Nephron progenitor cell (in vitro differentiated cells): ENCODE data around the gene SMIM38.

Source experiments
- DNase-seq: peaks from one replicate; pipeline ENCODE4 v3.0.0; 2021
- H3K27ac Mint-ChIP-seq: 2 replicates; pipeline ENCODE4 v1.8.0; 2021; ENCODE audit warnings: mild to moderate bottlenecking, moderate library complexity, mixed read lengths
- H3K27me3 Mint-ChIP-seq: 2 replicates; pipeline ENCODE4 v1.8.0; 2021; ENCODE audit warnings: mild to moderate bottlenecking, low read depth, mixed read lengths; ENCODE audit not compliant: poor library complexity
- H3K36me3 Mint-ChIP-seq: 2 replicates; pipeline ENCODE4 v1.8.0; 2021; ENCODE audit warnings: low read depth, mixed read lengths
- H3K4me1 Mint-ChIP-seq: 2 replicates; pipeline ENCODE4 v1.8.0; 2021; ENCODE audit warnings: mixed read lengths
- H3K4me3 Mint-ChIP-seq: 2 replicates; pipeline ENCODE4 v1.8.0; 2021; ENCODE audit warnings: mild to moderate bottlenecking, moderate library complexity, mixed read lengths
- H3K9me3 Mint-ChIP-seq: 2 replicates; pipeline ENCODE4 v1.8.0; 2021; ENCODE audit warnings: mild to moderate bottlenecking, moderate library complexity, mixed read lengths
- CTCF ChIP-seq: fragments of 200-600 bp; sonication (generic); IDR thresholded peaks from 2 replicates; pipeline ENCODE4 v1.5.0; 2021; ENCODE audit warnings: antibody characterized with exemption

SMIM38 gene

DNA sequence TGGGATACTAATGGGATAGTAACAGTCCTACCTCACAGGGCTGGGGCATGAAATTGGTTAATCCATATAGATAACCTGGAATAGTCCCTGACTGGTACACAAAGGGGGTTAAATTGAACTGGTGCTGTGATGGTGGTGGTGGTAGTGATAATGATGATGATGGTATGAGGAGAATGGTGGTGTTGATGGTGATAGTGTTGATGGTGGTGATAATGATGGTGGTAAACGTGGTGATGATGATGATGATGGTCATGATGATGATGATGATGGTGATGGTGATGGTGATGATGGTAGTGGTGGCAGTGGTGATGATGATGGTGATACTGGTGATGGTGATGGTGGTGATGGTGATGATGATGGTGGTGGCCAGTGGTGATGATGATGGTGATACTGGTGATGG is 38.7 kb downstream of the SMIM38 start:
- DNase-seq = no peak
- Mint-ChIP-seq H3K27me3 (peaks cover 5% of the 10 kb centered on the region), H3K36me3 (peaks cover 5% of the 10 kb centered on the region), H3K4me3 (no peak overlapping the region), H3K4me1 (peaks cover 53% of the 10 kb centered on the region), H3K9me3 (peaks cover 11% of the 10 kb centered on the region), H3K27ac (peak overlapping the region; percentile 12)
- TF ChIP-seq CTCF = no peak

GRCh38 chr11:69194956-69195355 is 39.2 kb downstream of the SMIM38 start:
- H3K4me1 Mint-ChIP-seq = peaks cover 59% of the 10 kb centered on the region
- H3K4me3 Mint-ChIP-seq = no peak overlapping the region
- H3K27me3 Mint-ChIP-seq = peaks cover 11% of the 10 kb centered on the region
- peaks cover 7% of the 10 kb centered on the region for H3K9me3 Mint-ChIP-seq
- TF ChIP-seq CTCF = no peak
- H3K36me3 Mint-ChIP-seq = peaks cover 5% of the 10 kb centered on the region
- DNase-seq = no peak
- no peak overlapping the region for H3K27ac Mint-ChIP-seq

DNA sequence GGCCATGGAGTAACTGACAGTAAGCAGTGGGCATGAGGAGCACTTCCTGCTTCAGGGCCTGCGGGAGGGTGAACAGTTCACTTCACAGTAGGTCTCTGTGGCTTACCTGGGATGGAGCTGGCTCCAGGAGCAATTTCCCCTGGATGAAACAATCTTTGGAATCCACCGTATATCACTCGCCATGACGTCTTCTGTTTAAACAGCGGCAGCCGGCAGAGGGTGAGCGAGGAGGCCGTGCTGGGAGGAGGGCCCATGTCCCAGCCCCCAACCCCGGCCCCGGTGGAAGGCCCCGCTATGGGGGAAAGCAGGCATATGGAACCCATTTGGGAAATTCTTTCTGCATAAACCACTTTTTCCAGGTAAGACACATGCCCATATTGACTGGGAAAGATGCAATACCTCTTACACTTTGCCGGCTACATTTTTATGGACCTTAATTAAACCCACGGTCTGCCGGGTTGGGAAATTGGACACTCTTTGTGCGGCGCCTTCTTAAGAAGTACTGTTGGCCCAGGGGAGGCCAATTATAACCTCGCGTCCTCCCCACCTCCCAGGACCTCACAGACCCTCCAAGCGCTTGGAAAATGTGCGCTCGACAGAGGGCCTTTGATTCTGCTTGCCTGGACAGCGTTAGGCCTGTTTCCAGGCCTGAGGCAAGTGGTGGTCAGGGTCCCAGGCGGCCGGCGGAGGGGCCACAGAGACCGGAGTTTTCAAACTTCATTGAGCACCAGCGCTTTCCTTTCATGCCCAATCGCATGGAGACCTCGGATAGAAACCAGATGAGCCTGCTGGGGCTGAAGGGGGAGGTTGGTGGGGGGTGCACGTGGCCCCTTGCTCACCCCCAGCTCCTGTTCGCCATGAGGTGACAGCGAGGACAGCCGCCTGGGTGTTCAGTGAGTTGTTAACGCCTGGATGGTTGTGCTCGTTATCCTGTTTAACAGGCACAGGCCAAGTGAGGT is 40.4 kb downstream of the SMIM38 start:
- DNase-seq = no peak
- Mint-ChIP-seq H3K9me3 (peaks cover 7% of the 10 kb centered on the region), H3K27me3 (peaks cover 11% of the 10 kb centered on the region), H3K4me3 (no peak overlapping the region), H3K36me3 (peaks cover 5% of the 10 kb centered on the region), H3K27ac (no peak overlapping the region), H3K4me1 (peaks cover 67% of the 10 kb centered on the region)
- no peak for TF ChIP-seq CTCF

GRCh38 chr11:69196783-69197169 is 41.0 kb downstream of the SMIM38 start:
- no peak for TF ChIP-seq CTCF
- peaks cover 7% of the 10 kb centered on the region for H3K9me3 Mint-ChIP-seq
- no peak overlapping the region for H3K4me3 Mint-ChIP-seq
- peaks cover 5% of the 10 kb centered on the region for H3K36me3 Mint-ChIP-seq
- peaks cover 11% of the 10 kb centered on the region for H3K27me3 Mint-ChIP-seq
- no peak overlapping the region for H3K27ac Mint-ChIP-seq
- peaks cover 70% of the 10 kb centered on the region for H3K4me1 Mint-ChIP-seq
- DNase-seq = no peak

- no peak for TF ChIP-seq CTCF
- no peak for DNase-seq
- Mint-ChIP-seq H3K27me3 (peaks cover 12% of the 10 kb centered on the region), H3K36me3 (peaks cover 5% of the 10 kb centered on the region), H3K27ac (no peak overlapping the region), H3K4me1 (peaks cover 64% of the 10 kb centered on the region), H3K9me3 (peaks cover 7% of the 10 kb centered on the region), H3K4me3 (no peak overlapping the region)
Observed at GRCh38 chr11:69198891-69199582, 43.3 kb downstream of the SMIM38 start.
